ENCODE data around the gene GABRD.

The GABRD gene

DNA sequence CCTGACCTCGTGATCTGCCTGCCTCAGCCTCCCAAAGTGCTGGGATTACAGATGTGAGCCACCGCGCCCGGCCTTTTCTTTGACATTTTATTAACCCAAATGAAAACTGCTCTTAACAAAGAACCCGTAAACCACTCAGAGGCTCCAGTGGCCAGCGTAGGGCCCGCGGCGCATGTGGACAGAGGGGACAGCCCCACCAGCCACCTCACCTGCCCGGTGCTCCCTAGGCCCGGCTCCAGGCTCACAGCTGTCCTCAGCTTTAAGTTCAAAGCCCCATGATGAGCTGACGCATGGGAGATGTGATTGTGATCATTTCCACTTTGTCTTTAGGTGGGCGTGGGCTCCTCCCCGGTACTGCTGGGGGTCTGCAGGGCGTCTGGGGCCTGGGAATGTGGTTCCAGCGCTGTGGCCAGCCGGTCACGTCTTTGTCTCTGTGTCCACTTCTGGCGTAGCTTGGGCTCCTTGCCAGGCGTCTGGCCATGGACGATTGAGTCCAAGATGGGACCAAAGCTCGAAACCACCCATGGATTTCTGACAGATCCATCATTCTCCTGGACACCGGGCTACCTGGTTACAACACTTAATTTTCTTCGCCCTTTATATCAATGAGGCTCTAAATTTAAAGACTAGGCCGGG, 37.9 kb downstream of the GABRD start:
- no peak for DNase-seq

DNA sequence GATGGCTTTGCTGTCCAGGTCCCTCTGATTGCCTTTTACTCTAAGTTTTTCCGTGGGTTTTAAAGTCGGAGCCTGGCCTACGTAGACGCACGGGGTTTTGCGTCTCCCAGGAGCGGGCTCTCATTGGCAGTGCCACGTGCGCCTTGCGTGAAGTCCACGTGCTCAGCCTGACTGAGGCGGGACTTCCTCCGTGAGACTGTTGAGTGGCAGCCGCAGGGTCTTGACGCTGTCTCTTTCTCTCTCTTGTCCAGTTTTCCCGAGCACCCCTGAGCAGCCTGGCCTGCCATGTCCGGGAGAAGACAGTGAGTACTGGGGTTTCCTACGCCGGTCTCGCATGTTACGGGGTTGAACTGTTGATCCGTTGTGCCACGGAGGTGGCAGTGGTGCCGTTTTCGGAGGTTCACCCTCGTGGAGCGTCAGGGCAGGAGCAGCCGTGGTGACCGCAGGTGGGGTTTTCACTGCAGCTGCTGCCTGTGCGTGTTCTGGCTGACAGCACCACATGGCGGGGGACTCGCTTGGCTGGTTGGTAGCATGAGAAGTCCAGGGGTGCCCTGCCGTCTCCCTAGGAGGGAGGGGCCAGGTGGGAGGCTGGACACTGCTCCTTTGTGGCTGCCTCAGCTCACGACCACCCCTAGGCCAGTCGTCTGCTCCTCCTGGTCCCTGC, 40.3 kb downstream of the GABRD start:
- DNase-seq: no peak

DNA sequence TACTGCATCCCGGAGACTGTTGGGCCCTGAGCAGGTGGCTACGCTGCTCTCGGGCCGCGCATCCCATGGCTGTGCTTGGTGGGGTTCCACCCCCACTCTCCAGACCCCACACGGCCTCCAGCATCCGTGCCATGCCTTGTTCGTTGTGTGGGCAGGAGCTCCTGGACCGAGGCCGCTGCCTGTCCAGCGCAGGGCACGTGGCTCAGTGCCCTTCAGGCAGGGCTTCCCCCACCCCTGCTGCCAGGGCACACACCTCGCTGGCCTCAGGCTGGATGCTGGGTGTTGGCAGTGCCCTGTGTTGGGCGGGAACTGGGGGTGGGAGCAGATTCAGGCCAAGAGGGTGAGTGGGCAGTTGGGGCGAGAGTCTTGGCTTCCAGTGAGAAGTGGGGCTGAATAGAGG, 40.9 kb downstream of the GABRD start:
- no peak for DNase-seq

DNA sequence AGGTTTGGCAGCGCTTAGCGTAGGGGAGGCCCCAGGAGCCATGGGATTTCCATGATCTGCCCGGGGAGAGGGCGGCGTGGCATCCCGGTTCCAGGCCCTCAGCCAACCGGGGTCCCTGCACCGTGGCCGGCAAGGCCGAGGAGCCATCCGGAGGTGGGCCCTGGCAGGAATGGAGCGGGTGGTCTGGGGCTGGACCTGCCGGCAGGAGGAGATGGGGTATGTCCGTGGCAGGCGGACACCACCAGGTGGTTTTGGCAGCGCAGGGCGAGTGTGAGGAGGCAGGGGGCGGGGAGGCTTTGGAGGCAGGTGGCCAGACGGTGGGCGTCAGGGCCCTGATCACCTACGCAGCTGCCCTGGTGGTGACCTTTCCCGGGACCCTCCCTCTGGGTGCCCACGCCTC, 41.4 kb downstream of the GABRD start:
- no peak for DNase-seq

DNA sequence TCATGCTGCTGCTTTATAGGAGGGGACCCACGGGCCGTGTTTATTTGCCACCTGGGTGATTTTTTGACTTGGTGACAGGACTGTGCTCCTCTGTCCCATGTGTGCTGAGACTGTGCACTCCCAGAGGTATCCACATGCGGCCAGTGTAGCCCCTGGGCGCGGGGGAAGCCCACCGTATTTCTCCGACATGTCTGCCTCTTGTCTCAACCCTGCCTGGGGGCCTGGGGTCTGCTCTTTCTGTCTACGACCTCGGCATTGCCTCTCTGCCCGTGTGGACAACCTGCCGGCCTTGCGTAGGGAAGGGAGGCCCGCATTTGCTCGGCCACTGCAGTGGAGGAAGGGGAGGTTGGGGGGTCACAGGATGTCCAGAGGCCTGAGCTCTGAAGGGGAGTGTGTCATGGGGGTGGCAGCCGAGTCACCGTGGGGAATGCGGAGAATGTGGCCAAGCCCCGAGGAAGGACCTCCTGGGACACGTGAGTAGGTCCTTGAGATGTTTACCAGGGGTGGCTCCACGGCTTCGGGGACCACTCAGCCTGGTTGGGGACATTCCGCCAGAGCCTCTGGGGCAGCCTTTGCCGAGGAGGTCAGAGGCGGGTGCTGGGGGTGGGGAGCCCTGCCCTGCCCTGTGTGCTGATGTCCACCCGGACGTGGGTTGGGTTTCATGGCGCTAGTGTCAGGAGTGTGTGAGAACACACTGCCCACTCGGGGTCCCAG, 42.1 kb downstream of the GABRD start:
- DNase-seq: no peak

DNA sequence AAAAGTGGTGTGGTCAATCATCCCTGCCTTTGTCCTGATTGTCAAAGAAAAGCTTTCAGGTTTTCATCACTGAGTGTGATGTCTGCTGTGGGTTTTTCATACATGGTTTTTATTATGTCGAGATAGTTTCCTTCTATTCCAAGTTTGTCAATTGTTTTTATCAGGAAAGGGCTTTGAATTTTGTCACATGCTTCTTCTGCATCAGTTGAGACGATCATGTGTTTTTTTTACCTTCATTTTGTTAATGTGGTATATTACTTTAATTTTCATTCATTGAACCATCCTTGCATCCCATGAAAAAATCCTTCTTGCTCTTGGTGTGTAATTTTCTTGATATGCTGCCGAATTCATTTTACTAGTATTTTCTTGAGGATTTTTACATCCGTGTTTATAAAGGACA, 46.6 kb downstream of the GABRD start:
- DNase-seq: no peak

DNA sequence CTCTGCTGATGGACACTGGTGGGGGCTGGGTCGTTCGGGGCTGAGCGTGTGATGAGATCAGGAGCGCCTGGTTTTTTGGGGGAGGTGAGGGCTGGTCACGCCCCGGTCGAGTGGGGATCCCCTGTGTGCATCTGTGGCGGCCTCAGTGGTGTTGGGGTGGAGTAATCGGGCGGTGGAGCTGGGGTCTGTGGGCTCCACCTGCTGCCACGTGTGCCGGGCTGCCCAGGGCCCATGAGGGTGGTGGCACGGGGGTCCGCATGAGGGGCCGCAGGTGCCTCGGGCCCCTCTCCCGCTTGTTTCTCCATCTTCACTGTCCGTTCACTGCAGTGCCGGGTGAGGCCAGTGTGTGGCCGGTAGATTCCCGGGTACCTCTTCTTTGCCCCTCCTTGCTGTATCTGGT, 48.2 kb downstream of the GABRD start:
- no peak for DNase-seq

DNA sequence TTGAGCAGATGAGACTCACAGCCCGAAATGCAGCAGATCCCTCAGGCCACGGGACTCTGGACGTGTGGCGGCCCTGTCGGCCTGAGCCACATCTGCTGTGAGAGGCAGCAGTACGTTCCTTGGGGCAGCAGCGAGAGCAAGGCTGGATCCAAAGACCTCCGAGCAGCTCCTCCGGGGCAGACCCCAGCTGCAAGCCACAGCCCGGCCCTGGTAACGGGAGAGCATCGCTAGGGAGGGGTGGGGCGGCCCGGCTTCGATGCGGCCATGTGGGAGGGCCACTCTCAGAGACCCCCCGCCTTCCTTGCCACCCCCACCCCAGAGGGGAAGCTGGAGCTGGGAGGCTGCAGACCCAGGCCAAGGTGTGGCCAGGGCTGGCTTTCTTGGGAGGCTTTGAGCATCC, 48.8 kb downstream of the GABRD start:
- no peak for DNase-seq

DNA sequence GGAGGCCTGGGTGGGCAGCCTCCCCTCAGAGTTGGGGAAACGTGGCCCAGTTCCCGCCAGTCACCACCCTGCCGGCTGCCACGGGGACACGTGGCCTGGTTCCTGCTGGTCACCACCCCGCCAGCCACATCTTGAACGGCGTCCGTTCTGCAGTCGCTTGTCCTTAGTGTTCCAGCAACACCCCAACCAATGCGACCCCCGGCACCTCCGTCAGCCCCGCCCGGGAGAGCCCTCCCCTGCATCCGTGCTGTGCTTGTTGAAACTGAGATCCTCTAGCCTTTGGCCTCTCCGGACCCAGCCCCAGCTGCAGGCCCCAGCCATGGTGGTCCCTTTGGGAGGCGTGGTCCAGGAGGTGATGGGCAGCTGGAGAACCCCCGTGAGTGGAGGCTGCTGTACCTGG, 49.8 kb downstream of the GABRD start:
- DNase-seq: no peak

DNA sequence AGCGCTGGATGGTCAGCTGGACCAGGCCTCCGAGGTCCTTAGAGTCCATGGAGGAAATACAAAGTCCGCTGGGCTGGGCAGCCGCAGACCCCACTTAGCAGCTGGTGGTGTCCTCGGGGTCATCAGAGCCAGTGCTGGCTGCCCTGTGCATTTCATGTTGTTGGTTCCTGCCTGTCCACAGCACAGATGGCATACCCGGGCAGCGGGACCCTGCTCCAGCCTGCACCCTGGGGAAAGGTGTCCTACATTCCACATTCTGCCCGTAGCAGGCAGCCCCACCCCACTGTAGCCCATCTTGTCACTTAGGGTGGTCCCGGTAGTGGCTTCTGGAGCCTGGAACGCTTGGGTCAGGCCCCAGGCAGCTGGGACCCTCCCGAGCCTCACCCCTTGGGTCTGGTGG, 50.9 kb downstream of the GABRD start:
- no peak for DNase-seq

DNA sequence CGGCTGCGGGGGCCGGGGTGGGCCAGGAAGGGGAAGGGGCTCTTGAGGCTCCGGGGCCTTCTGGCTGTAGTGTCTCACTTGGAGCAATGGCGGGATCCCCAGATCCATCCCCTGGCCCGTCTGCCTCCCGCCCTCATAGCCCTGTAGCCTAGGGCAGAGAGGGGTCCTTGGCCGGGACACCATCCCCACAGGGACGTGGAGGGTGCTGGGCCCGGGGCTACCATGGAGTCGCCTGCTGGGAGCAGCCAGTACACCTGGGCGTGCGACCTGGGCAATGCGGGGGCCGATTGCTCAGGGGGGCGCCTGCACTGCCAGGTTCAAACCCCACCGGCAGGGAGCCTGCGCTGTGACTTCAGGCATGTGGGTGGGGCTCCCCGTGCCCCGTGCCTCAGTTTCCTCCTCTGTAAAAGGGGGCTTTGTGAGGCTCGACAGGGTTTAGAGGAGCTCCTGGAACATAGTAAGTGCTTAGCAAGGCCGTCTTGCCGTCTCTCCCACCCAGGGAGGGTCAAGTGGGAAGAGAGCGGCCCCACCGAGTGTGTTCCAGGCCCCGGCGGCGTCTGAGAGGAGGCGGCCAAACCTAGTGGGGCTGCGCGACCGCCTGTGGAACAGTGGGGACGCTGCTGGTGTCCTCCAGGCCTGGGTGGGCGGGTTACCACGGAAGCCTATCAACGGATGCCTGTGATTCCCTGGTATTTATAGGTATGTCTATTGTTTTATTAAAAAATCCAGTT, 51.8 kb downstream of the GABRD start:
- no peak for DNase-seq

DNA sequence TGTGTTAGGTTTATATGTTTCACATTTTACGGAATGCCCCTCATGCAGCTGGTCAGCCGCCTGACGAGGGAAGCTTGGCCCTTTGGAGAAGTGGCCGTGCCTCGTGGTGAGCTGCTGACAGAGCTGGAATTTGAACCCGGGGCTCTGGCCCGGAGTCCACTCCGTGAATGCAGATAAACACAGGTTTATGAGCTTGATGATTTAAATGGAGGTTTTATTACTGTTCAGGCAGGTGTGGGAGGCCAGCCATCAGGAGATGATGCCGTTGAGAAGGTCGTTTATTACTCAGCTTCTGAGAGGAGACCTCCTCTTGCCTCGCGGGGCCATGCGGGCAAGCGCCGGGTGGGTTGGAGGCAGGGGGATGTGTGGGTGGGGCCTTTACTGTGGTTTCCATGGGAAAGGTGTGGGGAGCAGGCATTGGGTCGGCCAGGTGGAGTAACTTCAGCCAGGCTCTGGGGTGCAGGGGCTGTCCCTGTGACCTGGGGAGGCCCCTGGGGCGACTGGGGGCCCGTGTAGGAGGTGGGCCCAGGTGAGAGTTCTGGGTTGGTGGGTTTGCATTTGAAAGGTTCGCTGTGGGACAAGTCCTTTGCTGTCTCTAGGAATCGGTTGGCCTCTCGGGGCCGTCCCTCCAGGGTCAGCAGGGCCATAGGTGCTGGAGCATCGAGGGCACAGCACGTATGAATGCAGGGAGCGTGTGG, 53.1 kb downstream of the GABRD start:
- DNase-seq: no peak

DNA sequence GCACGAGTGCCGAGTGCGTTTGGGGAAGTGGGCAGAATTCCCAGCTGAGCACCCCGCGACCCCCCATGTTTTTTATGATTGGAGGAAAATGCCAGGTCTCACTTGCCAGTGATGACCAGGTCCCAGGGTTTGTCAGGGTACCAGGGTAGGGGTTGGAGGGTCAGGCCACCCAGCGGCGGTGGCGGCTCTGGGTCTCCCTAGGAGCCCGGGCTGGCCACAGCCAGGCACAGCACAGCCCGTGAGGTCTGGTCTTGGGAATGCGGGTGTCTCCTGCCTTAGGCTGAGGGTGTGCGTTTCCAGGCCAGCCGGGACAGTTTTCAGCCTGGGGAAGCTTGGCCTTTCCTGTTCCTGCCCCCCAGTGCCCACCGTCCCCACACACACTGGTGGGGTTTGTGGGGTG, 53.7 kb downstream of the GABRD start:
- DNase-seq: no peak

DNA sequence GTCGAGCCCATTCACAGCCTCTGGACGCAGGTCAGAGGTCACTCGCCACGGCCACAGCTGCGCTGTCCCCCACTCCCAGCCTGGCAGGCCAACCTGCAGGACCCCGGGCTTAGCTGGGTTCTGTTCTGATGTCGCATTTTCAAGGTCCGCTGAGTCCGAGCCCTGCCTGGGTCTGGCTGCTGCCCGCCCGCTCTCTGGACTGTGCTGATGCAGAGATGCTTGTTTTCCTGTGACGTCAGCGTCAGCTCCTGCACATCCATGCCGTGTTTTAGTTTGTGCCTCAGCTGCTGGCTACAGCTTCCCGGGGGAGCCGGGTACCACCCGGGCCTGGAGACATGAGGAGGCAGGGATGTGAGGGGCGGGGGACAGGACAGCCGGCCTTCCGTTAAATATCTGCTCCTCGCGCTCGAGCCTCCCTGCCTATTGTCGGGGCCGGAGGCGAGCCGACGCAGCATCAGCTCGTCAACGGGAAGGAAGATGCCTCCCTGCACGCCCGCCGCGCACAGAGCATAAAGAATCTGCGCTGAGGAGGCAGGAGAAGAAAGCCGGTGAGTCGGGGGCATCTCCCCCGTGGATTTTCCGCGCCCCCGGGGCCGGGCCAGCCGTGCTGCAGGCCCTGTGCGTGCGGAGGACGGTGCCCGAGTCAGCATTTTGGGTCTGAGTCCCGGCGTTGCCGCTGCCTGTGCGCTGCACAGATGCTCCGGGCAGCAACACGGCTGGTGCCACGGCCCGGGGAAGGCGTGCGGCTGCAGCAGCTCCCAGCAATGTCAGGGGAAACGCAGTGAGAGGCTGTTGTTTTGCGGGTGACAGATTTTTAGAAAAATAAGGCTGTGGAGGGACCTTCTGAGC, 54.5 kb downstream of the GABRD start:
- DNase-seq: peak; percentile 70

DNA sequence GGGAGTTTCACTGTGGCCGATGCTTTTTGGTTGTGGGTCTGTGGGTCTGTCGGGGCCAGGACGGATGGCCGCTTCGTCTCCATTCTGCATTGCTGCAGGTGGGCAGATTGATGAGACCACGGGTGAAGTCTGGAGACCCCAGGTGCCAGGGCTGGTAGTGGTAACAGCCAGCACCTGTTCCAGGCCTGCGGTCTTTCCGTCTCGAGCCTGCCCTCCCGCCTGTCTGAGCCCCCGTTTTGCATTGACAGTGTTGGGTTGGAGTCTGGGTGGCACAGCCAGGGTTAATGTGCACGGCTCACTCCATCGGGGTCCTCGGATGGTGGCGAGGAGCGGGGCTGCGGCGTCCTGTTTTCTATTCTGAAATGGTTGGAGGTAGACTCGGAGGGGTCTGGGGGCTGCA, 55.3 kb downstream of the GABRD start:
- no peak for DNase-seq

DNA sequence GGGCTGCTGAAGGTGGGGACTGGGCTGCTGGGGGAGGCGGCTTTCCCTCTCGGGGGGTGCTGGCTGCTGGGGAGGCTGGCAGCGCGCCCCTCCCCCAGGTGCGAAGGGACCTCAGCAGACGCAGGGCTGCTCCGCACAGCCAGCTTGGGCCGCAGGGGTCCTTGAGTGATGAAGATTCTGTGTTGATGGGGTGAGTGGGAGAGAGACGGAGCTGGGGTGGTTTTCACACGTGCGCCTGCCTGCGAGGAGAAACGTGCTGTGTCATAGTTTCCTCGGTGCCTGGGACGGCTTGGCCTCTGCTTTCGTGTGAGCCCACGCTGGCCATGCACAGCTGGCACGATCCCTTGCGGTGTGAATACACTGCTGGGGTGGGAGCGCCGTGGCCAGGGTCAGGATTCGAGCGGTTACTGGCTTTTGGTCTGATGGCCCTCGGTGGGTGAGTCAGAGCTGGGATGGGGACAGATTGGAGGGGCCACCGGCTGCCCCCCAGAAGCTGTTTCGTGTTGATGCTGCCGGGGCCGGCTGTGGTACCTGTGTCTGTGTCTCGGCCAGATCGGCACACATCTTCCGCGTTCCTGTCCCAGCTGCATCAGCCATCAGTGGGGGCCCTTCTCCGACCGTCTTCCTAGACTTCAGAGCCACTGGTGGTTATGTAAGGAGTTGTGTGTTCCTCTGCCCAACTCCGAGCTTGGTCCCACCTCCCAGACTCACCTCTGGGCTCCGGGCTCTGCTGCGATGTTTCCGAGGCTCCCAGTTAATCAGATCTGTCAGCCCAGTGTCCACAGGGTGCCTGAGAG, 56.0 kb downstream of the GABRD start:
- no peak for DNase-seq

DNA sequence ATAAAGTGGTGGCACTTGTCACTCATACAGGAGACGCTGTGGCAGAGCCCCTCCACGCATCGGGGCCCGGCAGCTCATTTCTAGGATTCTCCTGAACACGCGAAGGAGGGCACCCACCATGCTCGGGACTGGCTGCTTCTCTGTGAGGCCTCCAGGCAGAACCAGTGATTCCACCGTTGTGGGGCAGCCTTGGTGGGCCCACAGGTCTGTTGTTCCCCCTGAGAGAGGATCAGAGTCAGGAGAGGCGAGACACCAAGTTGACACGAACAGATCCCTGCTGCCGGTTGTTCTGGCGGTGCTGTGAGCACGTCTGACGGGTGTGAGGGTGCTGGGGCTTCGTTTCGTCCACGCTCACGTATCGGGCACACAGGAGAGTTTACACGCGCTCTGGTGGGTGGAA, 57.7 kb downstream of the GABRD start:
- DNase-seq: no peak

DNA sequence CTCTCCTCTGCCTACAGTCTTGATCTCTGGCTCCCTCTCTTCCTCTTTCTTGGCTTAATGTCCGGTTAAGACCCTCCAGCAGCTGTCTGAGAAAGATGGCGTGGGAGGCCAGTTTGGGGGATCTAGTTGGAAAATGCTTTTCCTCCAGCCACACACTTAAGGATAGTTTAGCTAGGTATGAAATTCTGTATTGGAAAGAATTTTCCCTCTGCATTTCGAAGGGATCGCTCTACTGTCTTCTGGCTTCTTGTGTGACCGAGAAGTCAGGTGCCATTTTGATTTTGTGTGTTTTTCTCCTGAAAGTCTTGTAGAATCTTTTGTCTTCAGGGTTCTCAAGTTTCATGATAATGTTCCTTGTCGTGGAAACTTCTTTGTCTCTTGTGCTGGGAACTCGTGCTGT, 59.0 kb downstream of the GABRD start:
- no peak for DNase-seq

DNA sequence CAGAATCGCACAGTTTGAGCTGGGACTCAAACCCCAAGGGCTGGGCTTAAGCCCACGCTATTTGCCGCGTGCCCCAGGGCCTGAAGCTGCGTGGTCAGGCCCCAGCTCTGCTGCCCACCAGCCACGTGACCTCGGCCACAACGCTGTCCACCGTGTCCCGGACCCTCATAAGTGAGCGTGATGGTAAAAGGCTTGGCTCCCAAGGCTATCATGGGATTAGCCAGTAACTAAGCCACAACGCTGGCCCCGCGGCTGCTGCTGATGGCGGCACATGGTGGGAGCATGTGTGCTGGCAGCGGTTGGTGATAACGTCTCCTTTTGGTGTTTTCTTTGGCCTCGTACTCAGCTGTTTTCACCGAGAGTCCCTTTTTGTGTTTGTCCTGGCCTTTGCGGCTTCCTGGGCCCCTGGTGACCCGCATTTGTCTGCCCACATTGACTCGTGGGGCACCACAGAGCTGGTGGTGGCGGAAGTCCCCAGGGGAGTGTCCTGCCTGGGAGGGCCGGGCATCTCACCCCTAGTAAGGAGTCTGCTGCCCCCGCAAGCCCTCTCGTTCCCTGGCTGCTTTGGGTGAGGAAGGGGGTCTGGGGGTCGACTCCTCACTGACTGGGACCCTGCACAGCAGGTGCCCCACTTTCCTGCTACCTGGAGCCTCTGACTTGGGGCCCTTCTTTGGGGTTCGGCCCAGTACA, 60.4 kb downstream of the GABRD start:
- no peak for DNase-seq

DNA sequence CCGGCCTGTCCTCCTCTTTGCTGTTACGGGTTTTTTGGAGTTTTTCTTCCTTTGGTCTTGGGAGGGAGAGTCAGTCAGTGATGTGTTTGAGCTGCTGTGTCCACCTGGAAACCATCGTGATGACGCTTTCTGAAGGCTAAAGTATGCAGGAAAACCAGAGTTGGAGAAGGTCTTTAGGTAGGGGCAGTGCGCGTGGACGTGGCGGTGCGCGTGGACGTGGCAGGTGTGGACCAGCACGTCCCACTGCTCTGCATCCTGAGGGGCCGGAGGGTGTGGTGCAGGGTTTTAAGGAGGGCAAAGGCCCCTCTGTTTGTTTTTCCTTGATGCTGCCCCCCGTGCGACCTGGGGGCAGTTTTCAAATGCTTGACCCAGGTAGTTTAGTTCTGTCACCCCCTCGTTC, 61.0 kb downstream of the GABRD start:
- no peak for DNase-seq

Measured in femur (tissue), 1 donor.